ENCODE data around the gene TMEM106B. TPM values are rescaled to one million over a fixed set of nuclear protein-coding genes. Genes with fewer than 3 reads are reported as not detected.

TMEM106B gene
- total and polyA plus RNA-seq, 9 donors = 18.3 to 58.8 (median 45.1) TPM

DNA sequence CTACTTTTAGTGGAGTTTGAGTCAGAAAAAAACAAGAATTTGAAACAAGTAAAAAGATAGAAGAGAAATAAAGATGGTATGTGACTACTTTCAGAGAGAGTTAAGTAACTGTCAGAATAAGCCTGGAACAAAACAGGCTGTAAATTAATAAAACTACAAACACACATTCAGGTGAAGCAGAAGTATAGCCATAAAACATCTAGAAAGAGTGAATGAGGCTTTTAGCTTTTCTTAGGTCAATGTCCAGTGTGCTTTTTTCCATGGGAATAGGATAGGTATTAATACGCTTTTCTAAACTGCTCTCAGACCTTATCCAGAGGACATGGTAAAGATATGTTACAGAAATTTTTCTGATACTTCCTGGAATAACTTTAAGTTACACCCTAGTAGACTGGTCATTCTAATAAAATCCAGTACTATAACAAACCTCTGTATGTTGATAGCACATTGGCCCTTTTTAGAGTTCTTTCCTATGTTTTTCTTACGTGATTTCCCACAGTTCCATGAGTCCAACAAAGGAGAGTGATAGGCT is 23.3 kb downstream of the TMEM106B start:
- 95 to 97% (median 97%) methylated on average over 2 of the region's 2 CpGs for WGBS, 3 donors
- TF ChIP-seq, protein P1, sequence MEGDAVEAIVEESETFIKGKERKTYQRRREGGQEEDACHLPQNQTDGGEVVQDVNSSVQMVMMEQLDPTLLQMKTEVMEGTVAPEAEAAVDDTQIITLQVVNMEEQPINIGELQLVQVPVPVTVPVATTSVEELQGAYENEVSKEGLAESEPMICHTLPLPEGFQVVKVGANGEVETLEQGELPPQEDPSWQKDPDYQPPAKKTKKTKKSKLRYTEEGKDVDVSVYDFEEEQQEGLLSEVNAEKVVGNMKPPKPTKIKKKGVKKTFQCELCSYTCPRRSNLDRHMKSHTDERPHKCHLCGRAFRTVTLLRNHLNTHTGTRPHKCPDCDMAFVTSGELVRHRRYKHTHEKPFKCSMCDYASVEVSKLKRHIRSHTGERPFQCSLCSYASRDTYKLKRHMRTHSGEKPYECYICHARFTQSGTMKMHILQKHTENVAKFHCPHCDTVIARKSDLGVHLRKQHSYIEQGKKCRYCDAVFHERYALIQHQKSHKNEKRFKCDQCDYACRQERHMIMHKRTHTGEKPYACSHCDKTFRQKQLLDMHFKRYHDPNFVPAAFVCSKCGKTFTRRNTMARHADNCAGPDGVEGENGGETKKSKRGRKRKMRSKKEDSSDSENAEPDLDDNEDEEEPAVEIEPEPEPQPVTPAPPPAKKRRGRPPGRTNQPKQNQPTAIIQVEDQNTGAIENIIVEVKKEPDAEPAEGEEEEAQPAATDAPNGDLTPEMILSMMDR (IDR thresholded peaks at IDR 0.05) = no peak
- no peak for TF ChIP-seq POLR2A (IDR thresholded peaks at IDR 0.05)
- TF ChIP-seq EP300 (IDR thresholded peaks at IDR 0.05) = no peak
- Histone ChIP-seq H3K4me3 (no peak overlapping the region), H3K9me3 (no peaks in the 10 kb centered on the region), H3K36me3 (no peaks in the 10 kb centered on the region), H3K27me3 (no peaks in the 10 kb centered on the region), H3K4me1 (ENCODE audit: insufficient read depth) (no peaks in the 10 kb centered on the region), H3K27ac (no peak overlapping the region)
- no peak for DNase-seq
- intact Hi-C loops (cut with DNase I) = no loop called here

DNA sequence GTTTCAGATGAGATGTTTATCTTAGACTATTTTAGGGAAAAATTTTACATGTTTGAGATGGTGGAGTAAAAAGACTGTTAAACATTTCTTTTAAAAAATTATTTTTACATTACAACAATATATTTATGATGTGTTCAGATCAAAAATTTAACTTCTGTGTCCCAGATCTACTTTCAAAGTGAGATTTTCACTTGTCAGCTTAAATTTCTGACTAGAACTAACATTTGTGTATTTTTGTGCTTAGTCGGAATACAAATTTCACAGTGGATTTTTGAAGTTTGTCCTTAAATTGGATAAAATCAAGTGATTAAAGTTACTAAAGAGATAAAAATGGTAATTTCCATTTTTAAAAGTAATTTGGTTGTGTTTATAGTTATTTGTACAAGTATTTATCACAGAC is 24.9 kb downstream of the TMEM106B start:
- WGBS, 3 donors = 91 to 98% (median 97%) methylated on average over 1 of the region's 1 CpG
- Histone ChIP-seq H3K27ac (no peak overlapping the region), H3K27me3 (no peaks in the 10 kb centered on the region), H3K36me3 (no peaks in the 10 kb centered on the region), H3K4me1 (ENCODE audit: insufficient read depth) (no peaks in the 10 kb centered on the region), H3K4me3 (no peak overlapping the region), H3K9me3 (no peaks in the 10 kb centered on the region)
- no peak for DNase-seq
- TF ChIP-seq POLR2A (IDR thresholded peaks at IDR 0.05) (no peak), EP300 (IDR thresholded peaks at IDR 0.05) (no peak)
- TF ChIP-seq, protein P1 (IDR thresholded peaks at IDR 0.05) = no peak
- intact Hi-C loops (cut with DNase I) = no loop called here

DNA sequence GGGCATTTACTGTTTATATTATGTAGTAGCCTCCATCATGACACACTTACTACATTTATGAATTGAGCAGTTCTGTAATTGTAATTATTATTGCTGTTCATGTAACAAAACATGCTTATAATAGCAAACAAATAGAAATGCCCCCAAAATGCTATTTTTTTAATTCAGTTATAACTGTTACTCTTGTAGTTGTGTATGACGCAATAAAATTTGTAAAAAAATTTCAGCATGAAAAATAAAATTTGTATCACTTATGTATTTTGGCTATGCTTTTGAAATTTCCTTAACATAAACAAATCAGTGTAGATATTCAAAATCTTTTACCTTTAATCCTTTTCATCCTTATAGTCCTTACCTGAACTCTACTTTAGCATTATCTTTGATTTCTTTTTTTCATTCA is 25.9 kb downstream of the TMEM106B start:
- Histone ChIP-seq H3K27ac (no peak overlapping the region), H3K36me3 (no peaks in the 10 kb centered on the region), H3K27me3 (no peaks in the 10 kb centered on the region), H3K4me3 (no peak overlapping the region), H3K9me3 (no peaks in the 10 kb centered on the region), H3K4me1 (ENCODE audit: insufficient read depth) (no peaks in the 10 kb centered on the region)
- intact Hi-C loops (cut with DNase I) = no loop called here
- no peak for DNase-seq
- WGBS, 3 donors = 99 to 100% (median 99%) methylated on average over 1 of the region's 1 CpG
- TF ChIP-seq POLR2A (IDR thresholded peaks at IDR 0.05) (no peak), EP300 (IDR thresholded peaks at IDR 0.05) (no peak)
- TF ChIP-seq, protein P1 (IDR thresholded peaks at IDR 0.05) = no peak

DNA sequence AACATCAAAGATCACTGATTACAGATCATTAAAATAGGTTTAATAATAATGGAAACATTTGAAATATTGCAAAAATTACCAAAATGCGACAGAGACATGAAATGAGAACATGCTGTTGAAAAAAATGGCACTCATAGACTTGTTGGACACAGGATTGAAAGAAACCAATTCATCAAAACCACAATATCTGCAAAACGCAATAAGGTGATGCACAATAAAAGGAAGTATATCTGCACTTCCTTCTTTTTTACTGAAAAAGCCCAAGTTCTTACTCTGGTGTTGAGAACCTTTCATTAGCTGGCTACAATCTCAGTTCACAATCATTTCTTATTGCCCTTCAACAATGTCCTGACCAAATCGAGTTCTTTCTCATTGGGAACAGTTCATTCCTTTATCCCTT is 28.7 kb downstream of the TMEM106B start:
- 85 to 89% (median 87%) methylated on average over 3 of the region's 3 CpGs for WGBS, 3 donors
- Histone ChIP-seq H3K27ac (no peak overlapping the region), H3K27me3 (no peaks in the 10 kb centered on the region), H3K9me3 (no peaks in the 10 kb centered on the region), H3K36me3 (no peaks in the 10 kb centered on the region), H3K4me1 (ENCODE audit: insufficient read depth) (no peaks in the 10 kb centered on the region), H3K4me3 (no peak overlapping the region)
- intact Hi-C loops (cut with DNase I) = no loop called here
- TF ChIP-seq, protein P1 (IDR thresholded peaks at IDR 0.05) = no peak
- TF ChIP-seq EP300 (IDR thresholded peaks at IDR 0.05) (no peak), POLR2A (IDR thresholded peaks at IDR 0.05) (no peak)
- no peak for DNase-seq

Measured in ovary (tissue), 9 donors.